PC-3 (cell line): ENCODE measurements around the gene MEGF6. TPM values are rescaled to one million over a fixed set of nuclear protein-coding genes. Genes with fewer than 3 reads are reported as not detected.

Experiments
- ATAC-seq: fragments of 200-7000 bp; cut with Tn5 transposase; 2 replicates; pipeline ENCODE4 v1.9.1; 2020; ENCODE audit warnings: mild to moderate bottlenecking, moderate library complexity
- BruUV-seq: library from RNA; stranded (reverse); fragments of 400-500 nt; replicated peaks from 2 replicates; lab custom pipeline; 2021; lab: Mats Ljungman, UMichigan
- CTCF ChIA-PET: fragments of 300-600 bp; sonication (Branson Sonifier 250); formaldehyde crosslinking; loops from one replicate; lab custom pipeline; 2022; ENCODE audit warnings: antibody characterized with exemption; lab: Charles Lee
- POLR2A ChIA-PET: fragments of 300-600 bp; sonication (Branson Sonifier 250); formaldehyde crosslinking; loops from one replicate; lab custom pipeline; 2022; ENCODE audit warnings: antibody characterized with exemption; ENCODE audit not compliant: unreplicated experiment; lab: Charles Lee
- DNase-seq: peaks from one replicate; pipeline ENCODE4 v3.0.0-alpha.2; 2015
- H2AFZ ChIP-seq: fragments of 300-600 bp; sonication (generic); 2 replicates; pipeline ENCODE4 v1.6.0; 2016; ENCODE audit warnings: antibody characterized with exemption, low read length
- H3F3A ChIP-seq: fragments of 300-600 bp; sonication (generic); one replicate; pipeline ENCODE4 v1.6.0; 2017; ENCODE audit warnings: antibody characterized with exemption, low read length, control low read depth, mild to moderate bottlenecking; ENCODE audit not compliant: unreplicated experiment
- H3K27ac ChIP-seq: fragments of 300-600 bp; sonication (generic); 2 replicates; pipeline ENCODE4 v1.5.1; 2016; ENCODE audit warnings: mild to moderate bottlenecking, low read length
- H3K27me3 ChIP-seq: fragments of 300-600 bp; sonication (generic); 2 replicates; pipeline ENCODE4 v1.6.1; 2016; ENCODE audit warnings: low read length, mixed read lengths
- H3K36me3 ChIP-seq: fragments of 300-600 bp; sonication (generic); 2 replicates; pipeline ENCODE4 v1.6.1; 2016; ENCODE audit warnings: low read depth, mixed run types, low read length, mixed read lengths
- H3K4me1 ChIP-seq: fragments of 300-600 bp; sonication (generic); 2 replicates; pipeline ENCODE4 v1.5.1; 2016; ENCODE audit warnings: low read length; ENCODE audit not compliant: insufficient read depth
- H3K4me2 ChIP-seq: fragments of 300-600 bp; sonication (generic); 2 replicates; pipeline ENCODE4 v1.6.0; 2016; ENCODE audit warnings: low read length
- H3K4me3 ChIP-seq: fragments of 300-600 bp; sonication (generic); 2 replicates; pipeline ENCODE4 v1.5.1; 2016; ENCODE audit warnings: mild to moderate bottlenecking, low read length, mixed read lengths
- H3K79me2 ChIP-seq: fragments of 300-600 bp; sonication (generic); 2 replicates; pipeline ENCODE4 v1.6.1; 2017; ENCODE audit warnings: low read length, mixed read lengths
- H3K9ac ChIP-seq: fragments of 300-600 bp; sonication (generic); 2 replicates; pipeline ENCODE4 v1.6.0; 2016; ENCODE audit warnings: mild to moderate bottlenecking, low read length
- H3K9me2 ChIP-seq: fragments of 300-600 bp; sonication (generic); replicated peaks from 2 replicates; pipeline ENCODE4 v1.6.1; 2016; ENCODE audit warnings: mixed run types, low read length, mixed read lengths
- H3K9me3 ChIP-seq: fragments of 300-600 bp; sonication (generic); 2 replicates; pipeline ENCODE4 v1.6.1; 2016; ENCODE audit warnings: low read length, mixed read lengths
- H4K20me1 ChIP-seq: fragments of 300-600 bp; sonication (generic); 2 replicates; pipeline ENCODE4 v1.6.1; 2016; ENCODE audit warnings: low read length, mixed read lengths
- EZH2 ChIP-seq: fragments of 300-600 bp; sonication (generic); IDR thresholded peaks from one replicate; pipeline ENCODE4 v1.6.1; 2017; ENCODE audit warnings: antibody characterized with exemption, mild to moderate bottlenecking, low read length; ENCODE audit not compliant: unreplicated experiment
- EZH2phosphoT487 ChIP-seq: fragments of 300-600 bp; sonication (generic); IDR thresholded peaks from 2 replicates; pipeline ENCODE4 v1.6.1; 2018; ENCODE audit warnings: mild to moderate bottlenecking, antibody characterized with exemption, low read length, borderline replicate concordance
- intact Hi-C: fragments of 100-400 bp; cut with micrococcal nuclease; formaldehyde crosslinking; loops from 2 replicates; pipeline ENCODE4 v1.9.0; 2023
- microRNA-seq: library from miRNA; unstranded; fragments of <30 nt; microRNA quantifications from one replicate; pipeline ENCODE4 v1.1.0, GENCODE V29; 2020; ENCODE audit not compliant: unreplicated experiment
- total RNA-seq: library from RNA; depleted of rRNA; stranded (reverse); fragments of >200 nt; gene quantifications from 2 replicates; pipeline ENCODE4 v1.2.3, GENCODE V29; 2014; rRNA removed
- TF ChIP-seq, protein P1 (sequence below): fragments of 300-600 bp; sonication (generic); conservative IDR thresholded peaks from 2 replicates; pipeline ENCODE4 v1.5.1; 2017; ENCODE audit warnings: antibody characterized with exemption, low read depth, mild to moderate bottlenecking, low read length

The MEGF6 gene
- total RNA-seq, 1 experiment from 2014 or later = 32.5 TPM

DNA sequence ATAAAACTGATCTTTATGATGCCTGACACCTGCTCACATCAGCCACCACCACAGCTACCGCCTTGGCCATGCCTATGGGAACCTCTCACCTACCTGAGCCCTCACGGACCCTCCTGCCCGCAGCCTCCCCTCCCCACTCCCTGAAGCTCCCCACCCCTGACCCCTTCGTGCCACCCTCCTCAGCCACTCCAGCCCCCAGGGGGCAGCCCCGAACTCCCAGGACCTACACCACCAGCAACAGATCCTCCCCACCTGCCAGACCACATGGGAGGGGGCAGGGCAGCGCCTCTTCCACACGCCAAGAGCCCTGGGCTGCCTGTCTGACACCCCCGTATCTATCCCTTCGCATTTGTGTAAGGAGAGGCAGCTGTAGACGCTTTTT lies 171.0 kb downstream of the MEGF6 start:
- BruUV-seq = no TSS peak
- Histone ChIP-seq H3K9ac (no peak overlapping the region), H3K4me1 (peaks cover 12% of the 10 kb centered on the region), H3K4me3 (no peak overlapping the region), H3K4me2 (no peak overlapping the region), H3K27me3 (peaks cover 63% of the 10 kb centered on the region), H2AFZ (no peak overlapping the region), H3K9me3 (no peaks in the 10 kb centered on the region), H3K27ac (no peak overlapping the region), H4K20me1 (no peaks in the 10 kb centered on the region), H3K79me2 (no peaks in the 10 kb centered on the region), H3K9me2 (no peaks in the 10 kb centered on the region), H3K36me3 (no peaks in the 10 kb centered on the region), H3F3A (no peaks in the 10 kb centered on the region)
- DNase-seq (no peak), ATAC-seq (no peak)
- no peak for TF ChIP-seq EZH2phosphoT487
- TF ChIP-seq EZH2 = no peak
- TF ChIP-seq, protein P1, sequence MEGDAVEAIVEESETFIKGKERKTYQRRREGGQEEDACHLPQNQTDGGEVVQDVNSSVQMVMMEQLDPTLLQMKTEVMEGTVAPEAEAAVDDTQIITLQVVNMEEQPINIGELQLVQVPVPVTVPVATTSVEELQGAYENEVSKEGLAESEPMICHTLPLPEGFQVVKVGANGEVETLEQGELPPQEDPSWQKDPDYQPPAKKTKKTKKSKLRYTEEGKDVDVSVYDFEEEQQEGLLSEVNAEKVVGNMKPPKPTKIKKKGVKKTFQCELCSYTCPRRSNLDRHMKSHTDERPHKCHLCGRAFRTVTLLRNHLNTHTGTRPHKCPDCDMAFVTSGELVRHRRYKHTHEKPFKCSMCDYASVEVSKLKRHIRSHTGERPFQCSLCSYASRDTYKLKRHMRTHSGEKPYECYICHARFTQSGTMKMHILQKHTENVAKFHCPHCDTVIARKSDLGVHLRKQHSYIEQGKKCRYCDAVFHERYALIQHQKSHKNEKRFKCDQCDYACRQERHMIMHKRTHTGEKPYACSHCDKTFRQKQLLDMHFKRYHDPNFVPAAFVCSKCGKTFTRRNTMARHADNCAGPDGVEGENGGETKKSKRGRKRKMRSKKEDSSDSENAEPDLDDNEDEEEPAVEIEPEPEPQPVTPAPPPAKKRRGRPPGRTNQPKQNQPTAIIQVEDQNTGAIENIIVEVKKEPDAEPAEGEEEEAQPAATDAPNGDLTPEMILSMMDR = no peak
- POLR2A ChIA-PET = no interaction called here
- intact Hi-C loops = no loop called here
- CTCF ChIA-PET = no interaction called here

Small RNA genes lying within 50 kb of the gene (microRNA-seq; reads per million reads assigned to microRNA genes)
- not detected for gene MIR551A

Other genes starting within 250 kb of the MEGF6 start
- 54.3 and 60.7 TPM in 2 replicates for gene ARHGEF16, start 156.8 kb downstream of the MEGF6 start, total RNA-seq
- 32.0 and 44.5 TPM in 2 replicates for gene TPRG1L, start 13.5 kb upstream of the MEGF6 start, total RNA-seq
- gene WRAP73, start 38.6 kb upstream of the MEGF6 start, total RNA-seq = 57.2 and 67.8 TPM in 2 replicates
- gene TP73, start 41.0 kb upstream of the MEGF6 start, total RNA-seq = 2.5 and 2.6 TPM in 2 replicates
- gene CCDC27, start 140.9 kb upstream of the MEGF6 start, total RNA-seq = not detected in 2 replicates
- gene SMIM1, start 161.2 kb upstream of the MEGF6 start, total RNA-seq = 10.8 and 14.3 TPM in 2 replicates
- 77.4 and 102 TPM in 2 replicates for gene LRRC47, start 185.0 kb upstream of the MEGF6 start, total RNA-seq
- gene CEP104, start 245.7 kb upstream of the MEGF6 start, total RNA-seq = 60.9 and 64.1 TPM in 2 replicates
- 17.1 and 19.6 TPM in 2 replicates for gene DFFB, start 246.0 kb upstream of the MEGF6 start, total RNA-seq